GM12878 (cell line): ENCODE results near the gene HS1BP3. TPM values are rescaled to one million over a fixed set of nuclear protein-coding genes. Genes with fewer than 3 reads are reported as not detected.

Source experiments
- ATAC-seq: fragments of 200-7000 bp; cut with Tn5 transposase; 3 replicates; pipeline ENCODE4 v1.9.1; 2020; ENCODE audit warnings: mild to moderate bottlenecking, moderate library complexity
- BruUV-seq: library from RNA; stranded (reverse); fragments of 400-500 nt; replicated peaks from 2 replicates; lab custom pipeline; 2021; lab: Mats Ljungman, UMichigan
- CTCF ChIA-PET: fragments of 300-600 bp; sonication (Branson Sonifier 250); formaldehyde crosslinking; extraction: SDS; loops from one replicate; lab custom pipeline; 2021; ENCODE audit warnings: inconsistent platforms; lab: Yijun Ruan, JAX
- POLR2A ChIA-PET: fragments of 350-600 bp; formaldehyde crosslinking; extraction: SDS; loops from one replicate; lab custom pipeline; 2021; ENCODE audit warnings: inconsistent platforms; lab: Charles Lee
- RAD21 ChIA-PET: fragments of 300-600 bp; sonication (Branson Sonifier 250); formaldehyde crosslinking; loops from one replicate; lab custom pipeline; 2023; ENCODE audit warnings: antibody characterized with exemption; ENCODE audit not compliant: unreplicated experiment; lab: Charles Lee
- SMC1A ChIA-PET: fragments of 300-600 bp; sonication (Branson Sonifier 250); formaldehyde crosslinking; loops from one replicate; lab custom pipeline; 2023; ENCODE audit not compliant: unreplicated experiment, uncharacterized antibody; lab: Charles Lee
- DNase-seq: peaks from one replicate; pipeline ENCODE4 v3.0.0-alpha.2; 2011; ENCODE audit warnings: low read depth, low spot score
- FAIRE-seq: peaks from 3 replicates; lab custom pipeline; 2011; peaks lifted over from hg19 to GRCh38; lab: Jason Lieb, UNC
- H2AFZ ChIP-seq: 2 replicates; pipeline ENCODE4 v1.6.0; 2011; ENCODE audit warnings: low read depth, low read length, control low read depth; ENCODE audit not compliant: control insufficient read depth
- H3K27ac ChIP-seq: 2 replicates; pipeline ENCODE4 v1.5.1; 2011; ENCODE audit warnings: control low read depth; ENCODE audit not compliant: control insufficient read depth, insufficient read depth
- H3K27me3 ChIP-seq, 2 experiments: replicated peaks in 1 of 2; 2 replicates each; pipeline versions ENCODE4 v1.6.0 to v1.6.1; 2011; ENCODE audit warnings: low read length in 1 of 2; ENCODE audit not compliant: control insufficient read depth in 2 of 2, insufficient read depth in 2 of 2
- H3K36me3 ChIP-seq, 2 experiments: 2 replicates each; pipeline ENCODE4 v1.5.1; 2011; ENCODE audit warnings: low read length in 1 of 2; ENCODE audit not compliant: control insufficient read depth in 2 of 2, insufficient read depth in 2 of 2
- H3K4me1 ChIP-seq: 2 replicates; pipeline ENCODE4 v1.6.1; 2011; ENCODE audit warnings: mild to moderate bottlenecking, low read length, moderate library complexity, mixed read lengths; ENCODE audit not compliant: control insufficient read depth, insufficient read depth
- H3K4me2 ChIP-seq: 2 replicates; pipeline ENCODE4 v1.6.0; 2011; ENCODE audit warnings: control low read depth; ENCODE audit not compliant: control insufficient read depth, insufficient read depth
- H3K4me3 ChIP-seq: fragments of 200-600 bp; sonication (generic); 2 replicates; pipeline ENCODE4 v1.5.1; 2016
- H3K79me2 ChIP-seq: 2 replicates; pipeline ENCODE4 v1.6.0; 2011; ENCODE audit warnings: low read length; ENCODE audit not compliant: control insufficient read depth, insufficient read depth
- H3K9ac ChIP-seq: 2 replicates; pipeline ENCODE4 v1.8.0; 2011; ENCODE audit warnings: low read length, control low read depth, mixed read lengths; ENCODE audit not compliant: control insufficient read depth, insufficient read depth
- H3K9me3 ChIP-seq: replicated peaks from 3 replicates; pipeline ENCODE4 v1.5.1; 2011; ENCODE audit warnings: mild to moderate bottlenecking, low read length; ENCODE audit not compliant: control insufficient read depth, insufficient read depth
- H4K20me1 ChIP-seq: 2 replicates; pipeline ENCODE4 v1.6.0; 2011; ENCODE audit not compliant: control insufficient read depth, insufficient read depth
- BCL3 ChIP-seq: IDR thresholded peaks from 2 replicates; pipeline ENCODE4 v1.6.1; 2011; ENCODE audit warnings: borderline replicate concordance, low read depth, mild to moderate bottlenecking, moderate library complexity, low read length; ENCODE audit not compliant: insufficient read depth, poor library complexity, severe bottlenecking
- CBFB ChIP-seq: IDR thresholded peaks from 2 replicates; pipeline ENCODE4 v1.6.1; 2016; ENCODE audit warnings: antibody characterized with exemption, low read depth
- CREM ChIP-seq: IDR thresholded peaks from 2 replicates; pipeline ENCODE4 v1.6.1; 2014; ENCODE audit warnings: antibody characterized with exemption, low read depth
- CTCF ChIP-seq, 3 experiments: IDR thresholded peaks in 2 of 3; conservative IDR thresholded peaks in 1 of 3; 2 replicates each; pipeline ENCODE4 v1.5.1; 2011; ENCODE audit warnings: low read depth in 3 of 3, low read length in 3 of 3, mild to moderate bottlenecking in 3 of 3, control low read depth in 2 of 3, moderate library complexity in 2 of 3, inconsistent platforms in 1 of 3, mixed read lengths in 1 of 3; ENCODE audit not compliant: control insufficient read depth in 2 of 3, insufficient read depth in 1 of 3; ENCODE audit errors: extremely low read depth in 1 of 3
- MYB ChIP-seq: fragments of 150-350 bp; IDR thresholded peaks from 2 replicates; pipeline ENCODE4 v1.6.1; 2014; ENCODE audit warnings: mild to moderate bottlenecking, low read depth, low read length, borderline replicate concordance
- NFIC ChIP-seq: IDR thresholded peaks from 2 replicates; pipeline ENCODE4 v1.6.1; 2012; ENCODE audit warnings: low read depth, mild to moderate bottlenecking, inconsistent platforms, low read length, moderate library complexity
- NR2C1 ChIP-seq: fragments of 450-650 bp; IDR thresholded peaks from 2 replicates; pipeline ENCODE4 v1.6.1; 2017; ENCODE audit warnings: antibody characterized with exemption, mild to moderate bottlenecking, moderate library complexity
- PAX5 ChIP-seq: IDR thresholded peaks from 2 replicates; pipeline ENCODE4 v1.6.1; 2011; ENCODE audit warnings: low read depth, low read length, borderline replicate concordance
- PBX3 ChIP-seq: IDR thresholded peaks from 2 replicates; pipeline ENCODE4 v1.6.1; 2011; ENCODE audit warnings: mild to moderate bottlenecking, low read depth, low read length, moderate library complexity; ENCODE audit not compliant: insufficient replicate concordance
- PML ChIP-seq: IDR thresholded peaks from 2 replicates; pipeline ENCODE4 v1.6.1; 2012; ENCODE audit warnings: low read length, inconsistent platforms
- POLR2AphosphoS2 ChIP-seq: IDR thresholded peaks from 2 replicates; pipeline ENCODE4 v1.6.1; 2011; ENCODE audit warnings: low read depth, mild to moderate bottlenecking, low read length, improper control_type of control experiment, moderate library complexity
- SUPT20H ChIP-seq: IDR thresholded peaks from 2 replicates; pipeline ENCODE4 v1.6.1; 2011; ENCODE audit warnings: low read depth, mild to moderate bottlenecking, low read length, moderate library complexity, borderline replicate concordance; ENCODE audit not compliant: control insufficient read depth
- TCF3 ChIP-seq: IDR thresholded peaks from 2 replicates; pipeline ENCODE4 v1.6.1; 2012; ENCODE audit warnings: low read depth, mild to moderate bottlenecking, low read length, borderline replicate concordance; ENCODE audit not compliant: insufficient read depth
- ZBTB40 ChIP-seq: fragments of 450-650 bp; IDR thresholded peaks from 2 replicates; pipeline ENCODE4 v1.6.1; 2016; ENCODE audit warnings: mild to moderate bottlenecking, moderate library complexity, borderline replicate concordance
- WGBS: methylation state at CpG from one replicate; pipeline ENCODE4 v1.1.6; 2016; ENCODE audit warnings: low lambda C conversion rate; ENCODE audit not compliant: insufficient replicate concordance, insufficient coverage; ENCODE audit errors: missing lambda C conversion rate; 5-methylcytosine and 5-hydroxymethylcytosine counted together
- in situ Hi-C: fragments of 300-500 bp; cut with MboI; formaldehyde crosslinking; loops from 9 replicates; pipeline ENCODE4 v1.14.3; 2018; ENCODE audit warnings: mixed read lengths
- intact Hi-C: fragments of 100-400 bp; cut with micrococcal nuclease; formaldehyde crosslinking; loops from one replicate; pipeline ENCODE4 v1.14.2; 2022; ENCODE audit not compliant: unreplicated experiment
- polyA plus RNA-seq, 11 experiments: library from polyadenylated mRNA; depleted of rRNA in 4 of 11; unstranded in 6 of 11; stranded (reverse) in 5 of 11; fragments of >200 nt; fragmentation: Nextera tagmentation in 4 of 11; fragmentation: Illumina TruSeq in 1 of 11; extraction: Ambion mirVana in 4 of 11; extraction: Trizol in 1 of 11; gene quantifications; 1 replicate in 1 of 11; 2 replicates in 10 of 11; pipeline versions ENCODE4 v1.2.1 to v1.2.3, GENCODE V29; 2011 to 2016; ENCODE audit warnings: inconsistent platforms in 2 of 11, missing spikeins in 2 of 11, low read depth in 1 of 11
- total RNA-seq, 4 experiments: library from RNA; depleted of rRNA in 3 of 4; stranded (reverse); fragments of >200 nt in 3 of 4; fragmentation: Illumina TruSeq in 1 of 4; extraction: Trizol in 1 of 4; gene quantifications; 2 replicates each; pipeline versions ENCODE4 v1.2.1 to v1.2.3, GENCODE V29; 2013 to 2021

HS1BP3 gene
- total and polyA plus RNA-seq, 10 of the 15 experiments (the other 5 are each of a cell fraction or from before 2014, with no cell fraction given) = 0.47 to 7.2 (median 4.6) TPM

- no peak overlapping the region for H3K27ac ChIP-seq
- H3K79me2 ChIP-seq = no peaks in the 10 kb centered on the region
- H3K4me3 ChIP-seq = no peak overlapping the region
- in situ Hi-C loops (no loop called here), intact Hi-C loops (no loop called here)
- no peak overlapping the region for H3K4me2 ChIP-seq
- no peak overlapping the region for H2AFZ ChIP-seq
- BruUV-seq = no TSS peak
- FAIRE-seq (no peak), DNase-seq (no peak), ATAC-seq (no peak)
- no peaks in the 10 kb centered on the region for H4K20me1 ChIP-seq
- no peaks in the 10 kb centered on the region for H3K9me3 ChIP-seq
- ChIA-PET SMC1A (interaction anchor here (0.7 kb wide), 1 partner anchor 945 kb away, joined by 3 read pairs; no protein-coding TSS in a partner anchor), RAD21 (no interaction called here), POLR2A (interaction anchor here (1.2 kb wide), 1 partner anchor 172 kb away, joined by 3 read pairs; the partner anchor contains the start of gene RHOB), CTCF (interaction anchor here (0.8 kb wide), 1 partner anchor 15 kb away, joined by 3 read pairs; no protein-coding TSS in a partner anchor)
- no peaks in the 10 kb centered on the region for H3K36me3 ChIP-seq
- 74% methylated on average over 13 of the region's 13 CpGs for WGBS
- no peaks in the 10 kb centered on the region for H3K4me1 ChIP-seq
- no peak overlapping the region for H3K9ac ChIP-seq
- H3K27me3 ChIP-seq = no peaks in the 10 kb centered on the region
- TF ChIP-seq MYB = no peak
- TF ChIP-seq CTCF (IDR thresholded peaks at IDR 0.05 in 2 of 3, conservative IDR thresholded peaks at IDR 0.05 in 1 of 3; ENCODE audit: control insufficient read depth in 2 of 3, extremely low read depth in 1 of 3, insufficient read depth in 1 of 3, low read depth in 3 of 3, low read length in 3 of 3) = no peak
- TF ChIP-seq TCF3 = no peak
- TF ChIP-seq PML = no peak
- no peak for TF ChIP-seq NR2C1
- TF ChIP-seq PBX3 = no peak
- no peak for TF ChIP-seq CBFB
- TF ChIP-seq POLR2AphosphoS2 = no peak
- TF ChIP-seq BCL3 = no peak
- no peak for TF ChIP-seq NFIC
- TF ChIP-seq PAX5 = no peak
- no peak for TF ChIP-seq ZBTB40
- no peak for TF ChIP-seq SUPT20H
- no peak for TF ChIP-seq CREM
These were observed 31.3 kb downstream of the HS1BP3 start for GRCh38 chr2:20619624-20620024.
